HG03108 (cell line): ENCODE data around the gene CLEC16A.
"Not testable (repeated sequence)": the region's sequence is repeated elsewhere in the genome, so short reads cannot be mapped to it uniquely, and the experiment has no call there.

Experiments
- ATAC-seq: cut with Tn5 transposase; IDR thresholded peaks from one replicate; pipeline ENCODE4 v1.9.1; 2021; ENCODE audit warnings: moderate library complexity; ENCODE audit not compliant: unreplicated experiment

The CLEC16A gene

DNA sequence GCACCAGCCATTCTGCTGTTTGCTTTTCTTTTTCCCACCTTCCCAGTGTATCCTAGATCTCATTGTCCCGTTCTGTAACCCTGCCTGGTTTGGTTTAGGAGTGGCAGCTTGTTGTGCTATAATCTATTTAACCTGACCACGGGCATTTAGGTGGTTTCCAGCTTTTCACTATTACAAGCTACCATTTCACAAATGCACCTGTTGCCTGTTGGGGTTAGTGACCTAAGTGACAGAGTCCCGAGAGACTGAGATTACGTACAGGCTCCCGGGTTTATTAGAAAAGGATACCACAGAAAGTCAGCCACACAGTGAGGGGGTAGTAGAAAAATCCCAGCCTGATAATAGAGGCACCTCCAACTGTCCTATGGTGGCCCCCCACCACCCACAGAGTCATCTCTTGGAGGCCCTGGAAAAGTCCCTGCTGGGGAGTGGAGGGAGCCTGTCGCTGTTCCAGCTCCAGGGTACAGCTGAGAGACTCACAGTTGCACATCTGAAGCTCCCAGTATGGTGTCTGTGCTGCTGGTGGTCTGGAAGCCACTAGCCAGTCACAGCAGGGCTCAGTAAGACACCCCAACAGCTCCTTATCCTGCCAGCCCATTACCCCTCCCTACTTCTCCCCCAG lies 21.2 kb downstream of the CLEC16A start:
- ATAC-seq = peak; percentile 56

DNA sequence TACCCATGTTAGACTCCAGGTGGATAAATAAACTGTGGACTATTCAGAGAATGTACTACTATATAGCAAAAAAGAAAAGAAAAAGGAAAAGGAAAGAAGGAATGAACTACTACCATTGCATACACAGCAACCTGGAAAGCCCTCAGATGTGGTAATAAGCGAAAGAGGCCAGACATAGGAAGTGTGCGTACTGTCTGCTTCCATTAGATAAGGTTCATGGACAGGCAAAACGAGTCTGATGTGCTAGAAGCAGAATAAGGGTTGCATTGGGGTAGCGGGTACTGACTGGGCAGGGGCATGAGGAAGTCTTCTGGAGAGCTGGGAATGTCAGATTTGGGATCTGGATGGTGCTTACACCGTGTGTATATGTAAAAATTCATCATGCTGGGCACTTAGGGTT lies 21.8 kb downstream of the CLEC16A start:
- no peak for ATAC-seq

DNA sequence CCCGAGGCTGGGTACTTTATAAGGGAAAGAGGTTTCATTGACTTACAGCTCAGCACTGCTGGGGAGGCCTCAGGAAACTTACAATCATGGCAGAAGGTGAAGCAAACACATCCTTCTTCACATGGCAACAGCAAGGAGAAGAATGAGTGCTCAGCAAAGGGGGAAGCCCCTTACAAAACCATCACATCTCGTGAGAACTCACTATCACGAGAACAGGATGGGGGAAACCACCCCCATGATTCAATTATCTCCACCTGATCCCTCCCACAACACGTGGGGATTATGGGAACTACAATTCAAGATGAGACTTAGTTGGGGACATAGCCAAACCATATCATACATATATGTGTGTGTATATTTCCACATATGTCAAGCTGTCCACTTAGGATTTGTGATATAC lies 22.2 kb downstream of the CLEC16A start:
- not testable (repeated sequence) for ATAC-seq

GRCh38 chr16:10967986-10968385 lies 23.6 kb downstream of the CLEC16A start:
- ATAC-seq = no peak

GRCh38 chr16:10968498-10968897 lies 24.1 kb downstream of the CLEC16A start:
- no peak for ATAC-seq

DNA sequence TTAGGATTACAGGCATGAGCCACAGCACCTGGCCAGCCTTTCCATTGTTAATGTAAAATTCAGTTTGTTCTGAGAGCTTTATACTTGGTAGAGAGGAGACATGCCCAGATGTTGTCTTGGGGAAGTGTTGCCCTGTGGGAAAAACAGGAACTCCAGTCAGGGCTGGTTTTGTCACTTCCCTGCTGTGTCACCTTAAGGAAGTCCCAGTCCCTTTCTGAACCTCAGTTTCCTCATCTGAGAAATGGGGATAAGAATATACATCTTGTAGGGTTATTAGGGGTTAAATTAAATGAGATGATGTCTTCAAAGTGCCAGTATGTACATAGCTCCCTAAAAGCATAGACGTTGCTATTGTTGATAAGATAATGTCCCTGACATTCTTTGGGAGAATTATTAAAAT lies 25.3 kb downstream of the CLEC16A start:
- ATAC-seq = no peak

GRCh38 chr16:10970065-10970464 lies 25.7 kb downstream of the CLEC16A start:
- ATAC-seq = no peak

DNA sequence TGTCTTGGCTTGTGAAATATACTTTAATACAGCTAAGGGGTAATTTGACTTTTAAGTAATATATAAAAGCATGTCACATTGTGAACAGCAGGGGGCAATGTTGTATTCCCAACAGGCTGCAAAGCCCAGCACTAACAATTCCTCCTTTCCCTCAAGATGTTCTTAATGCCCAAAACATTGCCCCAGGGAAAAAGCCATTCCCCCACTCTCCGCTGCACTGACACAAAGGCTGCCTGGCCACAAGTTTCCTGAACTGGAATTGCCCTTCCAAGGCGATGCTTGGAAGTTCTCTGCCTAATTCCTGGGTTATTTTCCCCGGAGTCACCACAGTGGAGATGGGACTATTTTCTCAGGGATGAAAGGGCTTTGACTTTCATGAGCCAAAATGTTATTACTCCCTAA lies 27.2 kb downstream of the CLEC16A start:
- no peak for ATAC-seq

- no peak for ATAC-seq
Measured at GRCh38 chr16:10972108-10972818, 27.9 kb downstream of the CLEC16A start.

DNA sequence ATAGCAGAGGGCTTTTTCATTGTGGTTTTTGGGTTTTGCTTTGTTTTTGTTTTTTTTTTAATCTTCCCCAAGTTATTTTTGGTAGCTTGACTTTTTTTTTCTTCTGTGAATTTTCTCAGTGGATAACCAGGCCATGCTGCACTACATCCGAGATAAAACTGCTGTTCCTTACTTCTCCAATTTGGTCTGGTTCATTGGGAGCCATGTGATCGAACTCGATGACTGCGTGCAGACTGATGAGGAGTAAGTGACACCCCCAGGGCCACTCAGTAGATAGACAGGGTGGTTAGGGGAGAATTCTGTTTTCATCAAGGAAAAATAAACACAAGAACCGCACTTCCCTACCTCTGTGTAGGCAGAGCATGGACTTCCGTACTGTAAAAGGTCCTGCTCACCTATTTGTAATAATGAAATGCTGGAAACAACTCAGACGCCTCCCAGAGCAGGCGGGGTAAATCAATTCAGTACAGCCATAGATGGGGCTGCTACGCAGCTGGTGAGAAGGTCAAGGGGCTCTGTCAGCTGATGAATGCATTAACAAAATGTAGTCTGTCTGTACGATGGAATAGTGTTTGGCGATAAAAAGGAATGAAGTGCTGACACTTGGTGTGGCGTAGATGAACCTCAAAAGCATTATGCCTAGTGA lies 28.6 kb downstream of the CLEC16A start:
- ATAC-seq = no peak

DNA sequence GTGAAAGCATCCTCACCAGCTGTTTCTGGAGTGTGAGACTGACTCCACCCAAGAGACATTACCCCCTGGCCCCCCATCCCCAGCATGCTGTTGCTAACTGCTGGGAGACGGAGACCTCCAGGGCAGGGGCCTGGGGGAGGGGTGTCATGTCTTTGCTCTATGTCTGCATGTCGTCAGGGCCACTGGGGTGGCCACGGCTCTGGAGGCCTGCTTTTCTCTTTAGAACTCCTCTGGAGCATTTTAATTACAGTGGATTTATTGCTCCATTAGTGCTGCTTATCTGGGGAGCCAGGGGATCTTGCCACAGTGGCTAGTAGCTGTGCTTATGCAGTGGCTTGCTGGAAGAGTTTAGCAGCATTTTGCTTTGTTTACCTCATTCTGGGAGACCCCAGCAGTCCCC lies 32.3 kb downstream of the CLEC16A start:
- ATAC-seq = no peak

DNA sequence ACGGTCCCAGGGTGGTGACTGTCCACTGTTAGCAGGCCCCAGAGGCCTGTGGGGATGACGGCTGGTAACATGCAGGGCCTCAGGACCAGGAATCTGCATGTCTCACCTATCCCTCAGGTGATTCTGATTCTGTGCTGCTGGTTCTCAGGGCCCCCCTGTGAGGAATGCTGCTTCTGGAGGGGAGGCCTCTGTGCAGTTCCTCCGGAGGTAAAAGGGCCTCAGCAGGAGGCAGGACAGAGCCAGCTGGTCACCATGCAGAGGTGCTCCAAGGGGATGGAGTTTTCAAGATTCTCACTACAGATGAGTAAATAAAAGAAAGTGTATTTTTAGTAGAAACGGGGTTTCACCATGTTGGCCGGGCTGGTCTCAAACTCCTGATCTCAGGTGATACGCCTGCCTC lies 33.8 kb downstream of the CLEC16A start:
- ATAC-seq = no peak

DNA sequence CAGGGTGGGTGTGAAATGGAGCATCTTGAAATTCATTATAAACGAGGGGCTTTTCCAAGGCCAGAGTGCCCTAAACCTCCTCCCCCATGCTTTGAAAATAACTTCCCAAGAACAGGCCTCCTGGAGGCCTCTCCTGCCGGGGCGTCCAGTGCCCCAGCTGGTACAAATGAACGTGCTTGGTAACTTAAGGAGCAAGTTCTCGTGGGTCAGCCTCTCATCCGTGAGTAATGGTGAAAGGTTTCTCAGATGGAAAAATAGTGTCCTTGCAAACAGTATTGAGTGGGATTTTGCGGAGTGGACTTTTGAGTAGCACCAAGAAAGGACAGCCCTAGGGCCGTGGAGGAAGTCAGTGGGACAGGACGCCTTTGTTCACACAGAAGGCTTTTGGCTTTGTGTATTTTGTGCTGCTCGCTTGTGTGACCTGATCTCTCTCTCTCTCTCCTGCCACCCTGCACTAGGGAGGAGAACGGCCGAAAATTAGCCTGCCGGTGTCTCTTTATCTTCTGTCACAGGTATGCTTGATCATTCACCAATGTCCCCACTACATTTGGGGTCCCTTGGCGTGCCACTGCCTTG lies 34.6 kb downstream of the CLEC16A start:
- no peak for ATAC-seq

DNA sequence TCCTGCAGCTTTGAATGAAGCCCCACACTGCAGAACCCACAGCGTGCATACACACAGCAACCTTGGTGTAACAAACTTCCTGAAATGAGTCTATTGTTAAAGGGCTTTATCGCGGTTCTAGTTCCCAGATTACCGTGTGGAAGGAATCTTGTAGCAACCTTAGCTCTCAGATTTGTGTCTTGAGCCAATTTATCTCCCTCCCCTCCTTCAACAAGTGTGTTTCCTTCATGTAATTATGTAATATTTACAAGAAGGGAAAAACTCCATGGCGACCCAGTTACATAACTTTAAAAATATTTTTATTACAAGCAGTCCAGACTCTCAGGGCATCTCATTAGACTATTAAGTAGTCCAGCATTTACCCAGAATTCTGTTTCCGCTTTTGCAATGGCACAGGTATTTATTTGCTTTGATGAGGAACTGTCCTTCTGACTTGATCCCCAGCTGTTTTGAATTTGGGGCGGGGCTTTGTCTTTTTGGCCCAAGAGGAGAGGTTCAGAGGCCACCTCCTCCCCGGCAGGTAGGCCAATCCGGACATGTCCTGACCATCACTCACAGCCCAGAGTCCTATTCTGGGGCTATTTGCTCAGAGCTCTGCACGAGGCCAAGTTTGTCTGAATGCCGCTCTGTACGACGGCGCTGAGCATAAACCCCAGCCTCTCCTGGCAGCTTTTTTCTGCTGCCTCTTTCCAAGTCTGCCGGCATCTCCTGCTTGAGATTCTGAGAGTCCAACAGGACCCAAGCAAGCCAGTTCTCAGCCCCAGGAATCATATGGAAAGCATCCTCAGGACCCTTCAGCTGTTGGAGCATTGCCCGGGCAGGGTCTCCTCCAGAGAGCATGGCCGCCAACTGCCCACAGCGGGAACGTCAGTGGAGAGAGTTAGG lies 35.6 kb downstream of the CLEC16A start:
- no peak for ATAC-seq

- no peak for ATAC-seq
Measured at GRCh38 chr16:10980813-10981212, 36.4 kb downstream of the CLEC16A start.

- peak; percentile 67 for ATAC-seq
Measured at GRCh38 chr16:10981697-10982216, 37.4 kb downstream of the CLEC16A start.

DNA sequence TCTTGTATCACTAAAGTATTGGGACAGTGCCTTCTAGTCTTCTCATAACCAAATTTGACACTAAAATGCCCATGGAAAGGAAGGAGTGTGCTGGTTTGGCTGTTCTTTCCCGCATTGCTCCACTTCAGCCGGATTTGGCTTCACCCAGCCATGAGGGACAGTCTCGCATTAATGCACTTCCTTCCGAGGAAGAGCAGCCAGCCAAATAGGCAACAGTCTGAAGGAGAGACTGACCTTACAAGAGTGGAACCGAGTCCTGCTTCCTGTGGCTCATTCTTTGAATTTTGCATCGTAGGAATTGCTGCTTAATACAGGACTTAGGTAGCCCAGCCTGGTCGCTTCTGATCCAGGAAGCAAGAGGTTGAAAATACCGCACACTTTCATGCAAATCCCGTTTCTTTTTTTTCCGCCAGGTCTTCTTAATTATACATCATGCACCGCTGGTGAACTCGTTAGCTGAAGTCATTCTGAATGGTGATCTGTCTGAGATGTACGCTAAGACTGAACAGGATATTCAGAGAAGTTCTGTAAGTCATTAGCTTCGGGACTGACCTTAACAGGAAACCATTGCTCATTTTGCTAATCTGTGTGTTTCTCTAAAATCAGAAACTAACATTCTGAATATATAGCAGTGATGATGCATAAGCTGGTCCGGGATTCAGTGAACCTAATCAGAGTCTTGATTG lies 38.2 kb downstream of the CLEC16A start:
- ATAC-seq = no peak

- ATAC-seq = no peak
Measured at GRCh38 chr16:10983159-10983558, 38.8 kb downstream of the CLEC16A start.

- ATAC-seq = no peak
Measured at GRCh38 chr16:10984509-10984908, 40.1 kb downstream of the CLEC16A start.
